ENCODE results near the gene LAMTOR4.

DNA sequence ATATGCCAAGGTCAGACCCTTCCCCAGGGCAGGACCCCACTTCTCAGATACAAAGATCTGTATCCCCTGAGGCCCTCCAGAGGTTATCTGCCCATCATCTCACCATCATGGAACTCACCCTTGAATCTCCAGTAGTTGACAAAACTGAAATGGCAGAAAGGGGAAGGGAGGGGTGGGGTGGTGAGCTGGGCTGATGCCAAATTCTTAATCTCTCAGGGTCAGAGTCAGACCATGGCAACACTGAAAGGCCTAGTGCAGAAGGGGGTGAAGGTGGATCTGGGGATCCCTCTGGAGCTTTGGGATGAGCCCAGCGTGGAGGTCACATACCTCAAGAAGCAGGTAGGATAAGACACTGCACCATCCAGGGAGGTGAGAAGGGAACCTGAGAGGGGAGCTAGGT, 26.1 kb upstream of the LAMTOR4 start:
- TF ChIP-seq YY1 (IDR thresholded peaks at IDR 0.05; ENCODE audit: insufficient read depth, insufficient read length) (no peak), SUZ12 (IDR thresholded peaks at IDR 0.05; ENCODE audit: extremely low read depth, insufficient read depth, insufficient read length) (no peak)
